Upper lobe of left lung (tissue), 4 donors: ENCODE results near the gene S100A7.

ENCODE experiments used
- EP300 ChIP-seq, 4 donors: sonication (generic); formaldehyde crosslinking; IDR thresholded peaks; one replicate each; pipeline ENCODE4 v1.5.1; 2017; ENCODE audit warnings: antibody characterized with exemption in 4 of 4, control low read depth in 2 of 4
- POLR2A ChIP-seq, 4 donors: fragments of 450-650 bp; IDR thresholded peaks; one replicate each; pipeline ENCODE4 v1.5.1; 2016 to 2017; ENCODE audit warnings: antibody characterized with exemption in 4 of 4, mild to moderate bottlenecking in 2 of 4
- TF ChIP-seq, protein P1 (sequence below), 6 experiments: fragments of 450-650 bp in 4 of 6; fragments of 200-600 bp in 2 of 6; sonication (generic) in 2 of 6; IDR thresholded peaks; one replicate each; pipeline ENCODE4 v1.5.1; 2016 to 2019; ENCODE audit warnings: antibody characterized with exemption in 6 of 6

DNA sequence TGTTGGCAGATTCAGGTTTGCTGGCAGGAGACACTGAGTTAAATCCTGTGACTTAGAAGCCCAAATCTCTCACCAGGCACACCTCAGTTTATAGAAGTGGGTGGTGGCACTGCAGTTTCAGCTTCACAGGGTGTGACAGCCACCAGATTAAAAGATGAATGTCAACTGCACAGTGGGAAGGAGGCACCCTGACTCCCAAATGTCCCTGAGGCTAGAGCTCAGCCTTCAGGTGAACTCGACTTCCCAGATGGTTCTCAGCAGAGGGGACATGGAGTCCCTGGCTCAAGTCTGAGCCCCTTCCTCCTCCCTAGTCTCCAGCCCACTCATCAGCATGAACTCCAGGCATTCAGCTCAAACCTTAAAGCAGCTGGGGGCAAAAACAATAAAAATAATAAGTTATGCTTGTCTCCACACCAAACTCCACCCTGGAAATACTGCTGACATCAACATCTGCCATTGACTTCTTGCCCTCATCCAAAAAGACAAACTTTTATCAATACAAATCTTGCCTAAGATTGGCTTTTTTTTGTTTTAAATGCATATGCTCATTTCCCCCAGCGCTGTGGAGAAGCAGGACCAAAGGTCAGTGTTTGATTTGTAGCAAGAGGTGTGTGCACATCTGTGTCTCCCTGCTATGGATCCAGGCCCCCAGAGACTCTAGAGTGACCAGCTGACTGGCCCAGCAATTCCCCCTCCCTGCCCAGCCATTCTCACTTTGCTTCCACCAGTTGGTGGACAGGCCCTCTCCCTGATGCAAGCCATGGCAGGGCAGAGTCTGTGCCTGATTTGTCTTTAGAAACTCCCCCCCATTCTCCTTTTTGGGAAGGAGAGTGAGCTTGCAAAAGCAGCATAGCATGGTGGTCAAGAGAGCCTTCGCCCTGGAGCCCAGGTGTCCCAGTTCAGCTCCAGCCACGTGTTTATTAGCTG is 18.5 kb upstream of the S100A7 start:
- no peak for TF ChIP-seq POLR2A (IDR thresholded peaks at IDR 0.05)
- TF ChIP-seq, protein P1, sequence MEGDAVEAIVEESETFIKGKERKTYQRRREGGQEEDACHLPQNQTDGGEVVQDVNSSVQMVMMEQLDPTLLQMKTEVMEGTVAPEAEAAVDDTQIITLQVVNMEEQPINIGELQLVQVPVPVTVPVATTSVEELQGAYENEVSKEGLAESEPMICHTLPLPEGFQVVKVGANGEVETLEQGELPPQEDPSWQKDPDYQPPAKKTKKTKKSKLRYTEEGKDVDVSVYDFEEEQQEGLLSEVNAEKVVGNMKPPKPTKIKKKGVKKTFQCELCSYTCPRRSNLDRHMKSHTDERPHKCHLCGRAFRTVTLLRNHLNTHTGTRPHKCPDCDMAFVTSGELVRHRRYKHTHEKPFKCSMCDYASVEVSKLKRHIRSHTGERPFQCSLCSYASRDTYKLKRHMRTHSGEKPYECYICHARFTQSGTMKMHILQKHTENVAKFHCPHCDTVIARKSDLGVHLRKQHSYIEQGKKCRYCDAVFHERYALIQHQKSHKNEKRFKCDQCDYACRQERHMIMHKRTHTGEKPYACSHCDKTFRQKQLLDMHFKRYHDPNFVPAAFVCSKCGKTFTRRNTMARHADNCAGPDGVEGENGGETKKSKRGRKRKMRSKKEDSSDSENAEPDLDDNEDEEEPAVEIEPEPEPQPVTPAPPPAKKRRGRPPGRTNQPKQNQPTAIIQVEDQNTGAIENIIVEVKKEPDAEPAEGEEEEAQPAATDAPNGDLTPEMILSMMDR (IDR thresholded peaks at IDR 0.05) = no peak
- no peak for TF ChIP-seq EP300 (IDR thresholded peaks at IDR 0.05)
